ENCODE results near the gene OGFR. TPM values are rescaled to one million over a fixed set of nuclear protein-coding genes. Genes with fewer than 3 reads are reported as not detected.

The OGFR gene
- total RNA-seq, 1 experiment from 2014 or later, result 73.6 TPM

- Histone ChIP-seq H3K4me2 (ENCODE audit: low read length) (no peak overlapping the region), H3K4me3 (replicated peaks in 1 of 2; ENCODE audit: low read depth in 1 of 2, low read length in 2 of 2) (no peak overlapping the region), H2AFZ (ENCODE audit: low read depth, low read length, poor library complexity, severe bottlenecking) (no peak overlapping the region), H3K36me3 (ENCODE audit: control insufficient read depth in 1 of 2, insufficient read depth in 2 of 2, low read length in 2 of 2) (no peaks in the 10 kb centered on the region), H3K9ac (ENCODE audit: low read length) (no peak overlapping the region), H3K4me1 (ENCODE audit: control insufficient read depth in 1 of 2, insufficient read depth in 2 of 2, low read length in 2 of 2) (peaks cover 15 to 52% of the 10 kb centered on the region in 2 experiments; a peak in 3 of 4 replicates), H3K9me2 (ENCODE audit: insufficient read depth) (no peaks in the 10 kb centered on the region), H3K27ac (ENCODE audit: low read depth, low read length) (no peak overlapping the region), H3K79me2 (ENCODE audit: insufficient read depth, low read length) (peaks cover 6% of the 10 kb centered on the region; the same call in 1 of the 2 replicates), H4K20me1 (ENCODE audit: insufficient read depth) (no peaks in the 10 kb centered on the region), H3K27me3 (ENCODE audit: insufficient read depth, low read length) (no peaks in the 10 kb centered on the region), H3K9me3 (ENCODE audit: control insufficient read depth in 1 of 2, insufficient read depth in 1 of 2, low read depth in 1 of 2, low read length in 2 of 2) (no peaks in the 10 kb centered on the region)
- DNase-seq (ENCODE audit: low read depth, low spot score), result no peak
- TF ChIP-seq TCF7L2 (IDR thresholded peaks at IDR 0.05; ENCODE audit: borderline replicate concordance, extremely low read depth, insufficient read depth, insufficient read length) (no peak), CEBPB (IDR thresholded peaks at IDR 0.05; ENCODE audit: low read depth) (no peak), SRF (IDR thresholded peaks at IDR 0.05; ENCODE audit: low read depth) (no peak), EGR1 (IDR thresholded peaks at IDR 0.05; ENCODE audit: low read depth) (no peak), JUND (IDR thresholded peaks at IDR 0.05) (no peak), POLR2A (IDR thresholded peaks at IDR 0.05; ENCODE audit: borderline replicate concordance, extremely low read depth, insufficient read depth, insufficient read length) (no peak), ZNF274 (IDR thresholded peaks at IDR 0.05; ENCODE audit: low read depth, low read length) (no peak), REST (IDR thresholded peaks at IDR 0.05; ENCODE audit: low read depth) (no peak), ZBTB33 (IDR thresholded peaks at IDR 0.05; ENCODE audit: extremely low read depth, insufficient replicate concordance, low read length) (no peak), ZFX (IDR thresholded peaks at IDR 0.05) (no peak), SIN3A (IDR thresholded peaks at IDR 0.05; ENCODE audit: low read depth) (no peak), SP1 (IDR thresholded peaks at IDR 0.05; ENCODE audit: low read depth) (no peak), YY1 (IDR thresholded peaks at IDR 0.05; ENCODE audit: extremely low read depth, insufficient replicate concordance, low read depth, low read length) (no peak), FOSL1 (IDR thresholded peaks at IDR 0.05; ENCODE audit: low read depth) (no peak), EZH2 (IDR thresholded peaks at IDR 0.05) (no peak), RAD21 (IDR thresholded peaks at IDR 0.05; ENCODE audit: low read depth) (no peak), ELF1 (IDR thresholded peaks at IDR 0.05; ENCODE audit: borderline replicate concordance, low read depth) (no peak), CBX3 (IDR thresholded peaks at IDR 0.05; ENCODE audit: low read depth) (no peak)
- TF ChIP-seq, protein P1, sequence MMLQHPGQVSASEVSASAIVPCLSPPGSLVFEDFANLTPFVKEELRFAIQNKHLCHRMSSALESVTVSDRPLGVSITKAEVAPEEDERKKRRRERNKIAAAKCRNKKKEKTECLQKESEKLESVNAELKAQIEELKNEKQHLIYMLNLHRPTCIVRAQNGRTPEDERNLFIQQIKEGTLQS (IDR thresholded peaks at IDR 0.05), result no peak
- ChIA-PET CTCF (interaction anchor here (1.4 kb wide), 1 partner anchor 14 kb away, joined by 3 read pairs; no protein-coding TSS in a partner anchor), POLR2A (no interaction called here), RAD21 (ENCODE audit: low non-redundant PET in 1 of 2, low total read pairs in 2 of 2, uncharacterized antibody in 2 of 2, unreplicated experiment in 2 of 2) (no interaction called here)
- ATAC-seq, result no peak
- intact Hi-C loops (cut with micrococcal nuclease), result no loop called here
- no TSS peak for BruUV-seq (replicated peaks)
These were observed 24.4 kb upstream of the OGFR start for GRCh38 chr20:62780204-62780603.

All from HCT116 (cell line).